GM19328 (cell line): ENCODE results near the gene PI16.
"Not testable (repeated sequence)": the region's sequence is repeated elsewhere in the genome, so short reads cannot be mapped to it uniquely, and the experiment has no call there.

ENCODE experiments used
- ATAC-seq: cut with Tn5 transposase; IDR thresholded peaks from one replicate; pipeline ENCODE4 v1.9.1; 2021; ENCODE audit warnings: mild to moderate bottlenecking, moderate library complexity; ENCODE audit not compliant: unreplicated experiment

Gene PI16

GRCh38 chr6:36928547-36928918, 26.0 kb upstream of the PI16 start:
- ATAC-seq, result no peak

- ATAC-seq, result no peak
Measured at GRCh38 chr6:36929152-36929551, 25.4 kb upstream of the PI16 start.

GRCh38 chr6:36929607-36930006, 24.9 kb upstream of the PI16 start:
- no peak for ATAC-seq

- ATAC-seq, result no peak
Measured at GRCh38 chr6:36930483-36930882, 24.1 kb upstream of the PI16 start.

GRCh38 chr6:36933102-36933501, 21.4 kb upstream of the PI16 start:
- no peak for ATAC-seq

GRCh38 chr6:36933519-36933918, 21.0 kb upstream of the PI16 start:
- ATAC-seq, result no peak

- ATAC-seq, result no peak
Measured at GRCh38 chr6:36934901-36935300, 19.6 kb upstream of the PI16 start.

GRCh38 chr6:36936824-36937223, 17.7 kb upstream of the PI16 start:
- no peak for ATAC-seq

- no peak for ATAC-seq
Measured at GRCh38 chr6:36937896-36938295, 16.6 kb upstream of the PI16 start.

GRCh38 chr6:36938536-36938935, 16.0 kb upstream of the PI16 start:
- ATAC-seq, result no peak

- ATAC-seq, result not testable (repeated sequence)
Measured at GRCh38 chr6:36939005-36939404, 15.5 kb upstream of the PI16 start.

GRCh38 chr6:36940027-36940426, 14.5 kb upstream of the PI16 start:
- ATAC-seq, result no peak

- ATAC-seq, result not testable (repeated sequence)
Measured at GRCh38 chr6:36941561-36941960, 13.0 kb upstream of the PI16 start.

GRCh38 chr6:36942329-36942728, 12.2 kb upstream of the PI16 start:
- not testable (repeated sequence) for ATAC-seq

GRCh38 chr6:36944650-36945049, 9.9 kb upstream of the PI16 start:
- ATAC-seq, result no peak

- no peak for ATAC-seq
Measured at GRCh38 chr6:36945301-36945700, 9.2 kb upstream of the PI16 start.

- ATAC-seq, result no peak
Measured at GRCh38 chr6:36946526-36946925, 8.0 kb upstream of the PI16 start.

GRCh38 chr6:36947570-36948351, 6.8 kb upstream of the PI16 start:
- ATAC-seq, result no peak

- not testable (repeated sequence) for ATAC-seq
Measured at GRCh38 chr6:36949076-36949475, 5.5 kb upstream of the PI16 start.

GRCh38 chr6:36949636-36950035, 4.9 kb upstream of the PI16 start:
- ATAC-seq, result no peak

GRCh38 chr6:36953931-36954261, 642 bp upstream of the PI16 start:
- no peak for ATAC-seq

- ATAC-seq, result no peak
Measured at GRCh38 chr6:36955136-36955535, 598 bp downstream of the PI16 start.
